Astrocyte of the spinal cord (primary cell): Measurements from ENCODE around the gene TTC16.

Experiments
- DNase-seq: peaks from one replicate; pipeline ENCODE4 v3.0.0; 2011; ENCODE audit warnings: low read depth, low spot score
- H3K4me3 ChIP-seq: 2 replicates; pipeline ENCODE4 v1.5.1; 2011; ENCODE audit warnings: low read depth, mild to moderate bottlenecking, low read length, moderate library complexity
- CTCF ChIP-seq: IDR thresholded peaks from 2 replicates; pipeline ENCODE4 v1.5.1; 2012; ENCODE audit warnings: low read depth, mild to moderate bottlenecking, low read length, inconsistent platforms
- in situ Hi-C: cut with HindIII; loops from 2 replicates; pipeline ENCODE4 v1.10.0; 2017; ENCODE audit warnings: low sequenced_read_pairs

The TTC16 gene

GRCh38 chr9:127705577-127706379 is 10.1 kb upstream of the TTC16 start:
- H3K4me3 ChIP-seq: no peak overlapping the region
- no peak for DNase-seq
- in situ Hi-C loops: no loop called here
- no peak for TF ChIP-seq CTCF

- no peak for DNase-seq
- no peak within 1 kb of the TSS for H3K4me3 ChIP-seq
- in situ Hi-C loops: no loop called here
- no peak for TF ChIP-seq CTCF
Measured at GRCh38 chr9:127706836-127707241, 9.0 kb upstream of the TTC16 start, which contains the start of gene CFAP157. CFAP157 (plus strand) TSS chr9:127706988; CDS start chr9:127707032, 44 bp downstream.

GRCh38 chr9:127707766-127708165 is 8.1 kb upstream of the TTC16 start:
- no peak for DNase-seq
- TF ChIP-seq CTCF: no peak
- no peak overlapping the region for H3K4me3 ChIP-seq
- in situ Hi-C loops: no loop called here

- TF ChIP-seq CTCF: no peak
- in situ Hi-C loops: no loop called here
- H3K4me3 ChIP-seq: no peak overlapping the region
- DNase-seq: no peak
Measured at GRCh38 chr9:127708952-127709587, 6.8 kb upstream of the TTC16 start.

- in situ Hi-C loops: no loop called here
- DNase-seq: no peak
- TF ChIP-seq CTCF: no peak
- no peak overlapping the region for H3K4me3 ChIP-seq
Measured at GRCh38 chr9:127710204-127710783, 5.6 kb upstream of the TTC16 start.

- in situ Hi-C loops: no loop called here
- no peak overlapping the region for H3K4me3 ChIP-seq
- no peak for TF ChIP-seq CTCF
- DNase-seq: no peak
Measured at GRCh38 chr9:127711226-127711701, 4.6 kb upstream of the TTC16 start.
